Esophagus squamous epithelium (tissue), 4 donors: ENCODE measurements around the gene RSF1.

Experiments
- CTCF ChIP-seq, 6 experiments: fragments of 450-650 bp in 4 of 6; fragments of 200-600 bp in 2 of 6; sonication (generic) in 2 of 6; IDR thresholded peaks; one replicate each; pipeline ENCODE4 v1.5.1; 2016 to 2019; ENCODE audit warnings: antibody characterized with exemption in 6 of 6, mild to moderate bottlenecking in 4 of 6, moderate library complexity in 4 of 6
- POLR2A ChIP-seq, 4 donors: fragments of 450-650 bp; IDR thresholded peaks; one replicate each; pipeline ENCODE4 v1.6.1; 2017; ENCODE audit warnings: antibody characterized with exemption in 4 of 4, mild to moderate bottlenecking in 4 of 4, moderate library complexity in 3 of 4

- TF ChIP-seq CTCF (IDR thresholded peaks at IDR 0.05) (no peak), POLR2A (IDR thresholded peaks at IDR 0.05) (no peak)
Measured at GRCh38 chr11:77611921-77612320, 208.6 kb downstream of the RSF1 start.
